T-helper 2 cell (primary cell): ENCODE measurements around the gene GOLGA7B.

Experiments used
- DNase-seq, 5 experiments: peaks; one replicate each; pipeline versions ENCODE4 v3.0.0 to v3.0.0-alpha.2; 2012 to 2022

Gene GOLGA7B

DNA sequence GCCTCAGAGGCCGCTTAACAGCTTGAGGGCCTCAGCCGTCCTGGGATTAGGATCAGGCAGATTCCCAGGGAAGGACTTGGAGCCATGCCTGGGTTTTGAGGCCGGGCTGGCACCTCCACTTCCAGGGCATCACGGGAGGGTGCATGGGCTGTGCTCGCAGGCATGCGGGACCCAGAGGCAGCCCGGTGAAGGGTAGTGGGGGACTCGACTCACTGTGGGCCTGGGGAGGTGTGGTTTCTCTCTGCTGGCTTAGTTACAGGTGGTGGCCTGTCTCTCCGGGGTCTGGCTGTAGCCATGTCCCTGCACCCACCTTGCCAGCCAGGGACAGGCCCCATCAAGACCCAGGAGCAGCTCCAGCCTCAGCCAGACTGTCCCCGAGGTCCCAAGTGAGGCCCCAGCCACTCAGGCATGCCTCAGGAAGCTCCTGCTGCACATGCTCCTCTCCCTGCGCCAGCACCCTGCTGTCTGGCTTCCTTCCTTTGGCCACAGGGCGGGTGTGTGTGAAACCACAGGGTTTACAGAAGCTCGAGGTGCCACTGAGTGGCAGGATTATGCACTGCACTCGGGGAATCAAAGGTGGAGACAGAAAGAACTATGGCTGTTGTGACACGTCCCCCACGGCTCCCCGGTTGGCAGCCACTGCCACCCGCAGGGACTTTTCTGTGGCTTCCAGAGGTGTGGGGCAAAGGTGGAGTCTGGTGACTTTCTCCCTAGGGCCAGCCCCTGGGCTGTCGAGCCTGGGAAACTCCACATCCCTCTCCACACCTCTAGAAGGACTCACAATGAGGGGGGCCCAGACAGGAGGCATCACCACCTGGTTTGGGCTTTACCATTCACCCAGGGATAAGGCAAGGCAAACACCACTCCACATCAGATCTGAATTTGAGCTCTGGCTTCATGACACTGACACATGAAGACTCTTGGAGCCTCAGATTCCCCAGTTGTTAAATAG lies 19.7 kb downstream of the GOLGA7B start:
- DNase-seq, result peak; percentile 33 to 92 (median 69)

DNA sequence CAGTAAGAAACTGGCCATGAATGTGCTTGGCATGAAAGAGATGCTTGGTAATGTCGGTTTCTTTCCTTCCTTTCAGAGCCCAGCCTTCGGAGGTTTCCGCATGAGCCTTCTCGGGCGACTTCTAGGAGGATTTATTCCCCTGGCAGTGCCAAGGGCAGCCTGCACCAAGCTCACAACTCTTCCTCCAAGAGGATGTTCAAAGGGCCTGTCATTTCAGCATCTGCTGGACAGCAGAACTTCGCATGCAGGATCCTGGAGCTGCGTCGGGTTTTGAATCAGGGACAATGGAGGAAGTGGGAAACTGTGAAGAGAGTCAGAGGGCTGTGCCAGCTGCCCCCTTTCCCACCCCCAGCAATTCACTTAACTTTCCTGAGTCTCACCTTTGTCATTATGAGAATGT lies 21.3 kb downstream of the GOLGA7B start:
- no peak for DNase-seq

DNA sequence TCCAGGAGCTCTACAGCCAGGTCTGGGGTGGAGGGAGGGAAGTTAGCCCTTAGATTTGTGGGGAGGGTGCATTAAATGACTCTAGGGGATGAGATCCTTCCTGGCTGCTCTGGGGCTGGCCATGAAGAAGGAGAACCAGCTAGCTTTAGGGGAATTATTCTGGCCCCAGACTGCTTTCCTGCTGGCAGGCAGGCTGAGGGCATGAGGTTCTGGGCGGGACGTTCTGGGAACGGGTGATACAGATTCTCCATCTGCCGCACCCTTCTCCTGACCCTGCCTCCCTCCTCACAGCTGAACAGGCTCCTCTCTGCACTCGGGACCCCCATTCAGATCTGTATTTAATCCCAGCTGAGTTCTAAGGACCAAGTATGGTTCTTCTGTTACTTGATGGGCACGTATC lies 23.9 kb downstream of the GOLGA7B start:
- DNase-seq, result no peak

DNA sequence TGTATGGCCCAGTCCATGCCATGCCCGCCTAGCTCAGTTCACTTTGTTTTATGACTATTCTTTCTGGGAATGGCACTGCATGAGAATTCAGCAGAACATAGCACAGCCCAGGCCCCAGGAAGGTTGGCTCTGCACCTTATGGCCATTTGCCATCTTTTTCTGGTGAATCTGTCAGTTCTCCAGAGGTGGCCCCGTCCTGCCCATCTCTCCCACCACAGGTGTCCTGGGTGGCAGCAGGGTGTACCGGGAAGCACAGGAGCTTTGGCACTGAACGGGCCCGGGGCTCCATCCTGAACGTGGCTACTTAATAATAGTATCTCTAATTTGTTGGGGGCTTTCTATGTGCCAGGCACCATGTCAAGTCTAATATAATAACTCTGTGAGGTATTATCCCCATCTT lies 24.7 kb downstream of the GOLGA7B start:
- no peak for DNase-seq

DNA sequence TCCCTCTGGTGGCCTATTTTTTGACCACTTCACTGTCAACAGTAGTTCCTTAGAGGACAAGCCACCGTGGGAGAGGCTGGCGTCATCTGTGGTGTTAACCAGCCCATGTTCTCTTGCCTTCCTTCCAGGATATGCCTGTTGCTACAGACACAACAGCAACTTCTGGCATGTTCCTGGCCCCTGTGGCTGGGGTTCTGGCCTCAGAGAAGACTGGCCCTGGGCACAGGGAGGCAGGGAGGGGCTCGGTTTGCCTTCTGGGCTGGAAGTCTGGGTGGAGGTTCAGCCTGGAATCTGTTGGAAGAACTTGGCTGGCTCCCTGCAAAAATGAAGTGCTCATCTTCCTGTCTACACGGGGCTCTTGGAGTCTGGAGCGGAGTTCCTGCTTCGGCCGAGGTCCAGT lies 25.7 kb downstream of the GOLGA7B start:
- no peak for DNase-seq

DNA sequence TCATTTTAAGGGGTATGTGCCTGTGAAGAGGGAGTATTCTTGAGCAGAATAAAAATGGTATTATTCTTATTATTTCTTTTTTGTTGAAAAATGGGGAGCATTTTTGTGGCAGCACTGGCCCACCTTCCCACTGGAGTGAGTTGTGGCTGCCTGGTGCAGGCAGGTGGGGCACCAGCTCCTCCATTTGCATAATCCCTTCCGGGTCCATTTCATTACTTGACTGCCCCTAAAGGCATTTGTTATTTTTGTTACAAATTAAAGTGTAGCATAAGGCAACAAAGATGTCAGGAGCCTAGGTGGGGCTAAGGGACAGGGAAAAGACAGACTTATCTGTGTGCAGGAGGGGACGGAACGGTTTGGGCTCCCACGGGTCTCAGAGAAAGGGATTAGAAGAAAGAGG lies 26.8 kb downstream of the GOLGA7B start:
- DNase-seq, result no peak

DNA sequence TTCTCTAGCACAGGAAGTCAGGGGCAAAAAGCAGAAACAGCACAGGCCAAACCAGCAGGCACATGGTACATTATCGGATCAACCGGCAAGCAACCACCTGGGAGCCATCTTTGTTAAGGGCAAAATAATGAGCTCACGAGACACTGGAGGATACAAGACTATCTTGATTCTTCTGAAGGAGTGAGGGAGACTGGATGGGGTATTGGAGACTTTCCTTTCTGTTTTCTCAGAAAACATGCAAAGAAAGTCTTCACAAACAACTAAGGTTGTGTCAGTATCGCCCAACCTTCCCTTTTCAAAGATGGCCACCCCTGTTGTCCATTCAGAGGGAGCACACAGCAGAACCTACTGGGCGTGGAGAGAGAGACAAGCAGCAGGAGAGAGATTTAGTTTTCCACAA lies 29.6 kb downstream of the GOLGA7B start:
- DNase-seq, result no peak

DNA sequence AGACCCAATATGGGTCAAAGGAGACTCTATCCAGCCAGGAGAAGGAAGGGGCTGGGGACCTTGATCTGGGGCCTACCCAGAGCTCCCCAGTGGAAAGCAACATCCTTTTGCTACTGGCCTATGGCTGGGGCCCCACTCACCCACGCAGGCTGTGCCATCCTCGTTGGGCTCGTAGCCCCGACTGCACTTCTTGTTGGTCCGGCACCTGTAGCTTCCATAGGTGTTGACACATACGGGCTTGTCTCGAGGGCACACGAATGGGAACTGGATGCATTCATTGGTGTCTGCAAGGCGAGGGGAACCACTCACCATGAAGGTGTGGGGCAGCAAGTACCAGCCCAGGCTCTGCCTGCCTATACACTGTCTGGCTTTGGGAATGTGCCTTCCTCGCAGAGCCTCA lies 30.5 kb downstream of the GOLGA7B start:
- no peak for DNase-seq

DNA sequence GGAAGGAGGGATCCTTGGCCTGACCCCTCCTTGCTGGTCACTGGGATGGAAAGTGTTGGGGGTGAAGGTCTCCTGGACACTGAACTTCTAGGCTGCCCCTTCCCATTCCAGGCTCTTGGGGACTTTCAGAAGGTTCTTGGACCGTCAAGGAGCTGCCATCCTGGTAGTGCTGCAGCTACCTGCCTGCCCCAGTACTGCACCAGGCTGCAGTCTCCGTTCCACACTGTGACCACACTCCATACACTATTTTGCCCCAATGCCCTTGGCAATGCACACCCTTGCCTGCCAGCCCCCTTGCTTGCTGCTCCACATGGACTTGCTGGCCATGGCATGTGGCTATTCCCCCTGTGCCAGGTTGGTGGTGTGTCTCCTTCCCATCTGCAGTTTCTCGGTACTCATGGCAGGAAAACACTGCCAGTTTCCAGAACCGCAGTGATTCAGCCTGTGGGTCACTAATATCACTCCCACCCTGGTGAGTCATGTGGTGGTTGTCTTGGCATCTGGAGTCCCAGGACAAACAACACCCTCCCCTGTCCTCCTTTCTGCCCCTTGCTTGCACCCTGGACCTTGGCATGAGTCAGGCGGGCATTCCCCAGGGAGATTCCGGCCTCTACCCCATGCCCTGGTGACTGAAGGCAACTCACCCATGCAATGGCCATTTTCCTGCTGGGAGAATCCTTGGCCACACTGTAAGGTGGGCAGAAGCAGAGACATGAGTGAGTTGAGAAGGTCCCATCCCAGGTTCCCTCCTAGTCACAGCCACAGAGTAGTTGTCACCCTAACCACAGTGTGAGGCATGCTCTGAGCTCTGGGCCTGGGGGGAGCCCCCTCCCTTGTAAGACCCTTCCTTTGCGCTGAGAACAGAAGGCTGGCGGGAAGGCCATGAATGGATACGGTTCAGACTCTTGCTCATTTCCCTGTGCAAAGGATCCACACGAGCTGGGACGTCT lies 32.8 kb downstream of the GOLGA7B start:
- DNase-seq, result no peak

DNA sequence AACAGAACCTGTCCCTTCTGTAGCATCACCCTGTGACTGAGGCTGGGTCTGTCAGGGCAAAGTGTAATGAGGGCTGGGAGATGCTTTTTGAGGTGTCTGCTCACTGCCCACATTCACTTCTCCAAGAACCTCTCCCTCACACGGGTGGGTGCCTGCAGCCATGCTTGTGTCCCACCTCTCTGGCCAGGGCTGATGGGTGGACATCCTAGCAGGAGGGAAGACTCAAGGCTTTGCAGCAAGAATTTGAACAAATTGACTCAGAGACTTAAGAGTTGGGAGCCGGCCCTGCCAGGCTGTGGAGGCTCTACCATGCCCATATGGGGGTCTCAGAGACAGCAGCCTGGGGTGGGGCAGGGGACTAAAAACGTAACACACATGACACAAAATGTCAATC lies 33.4 kb downstream of the GOLGA7B start:
- DNase-seq, result no peak

DNA sequence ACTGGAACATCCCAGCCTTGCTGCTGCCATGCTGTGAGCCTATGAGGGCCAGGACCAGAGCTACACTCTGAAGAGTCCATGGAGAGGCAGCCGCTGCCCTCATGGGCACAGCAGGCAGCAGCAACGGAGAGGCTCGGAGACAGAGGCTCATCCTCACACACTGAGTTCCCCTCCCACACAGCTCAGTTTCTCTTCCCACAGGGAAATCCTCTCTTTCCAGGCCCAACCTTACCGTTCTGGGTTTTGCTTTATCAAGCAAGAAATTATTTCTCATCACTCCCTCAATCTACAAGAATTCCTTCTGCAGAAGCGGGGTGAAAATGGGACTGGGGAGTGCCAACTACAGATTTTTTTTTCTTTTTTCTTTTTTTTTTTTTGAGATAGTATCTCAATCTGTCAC lies 36.6 kb downstream of the GOLGA7B start:
- no peak for DNase-seq

DNA sequence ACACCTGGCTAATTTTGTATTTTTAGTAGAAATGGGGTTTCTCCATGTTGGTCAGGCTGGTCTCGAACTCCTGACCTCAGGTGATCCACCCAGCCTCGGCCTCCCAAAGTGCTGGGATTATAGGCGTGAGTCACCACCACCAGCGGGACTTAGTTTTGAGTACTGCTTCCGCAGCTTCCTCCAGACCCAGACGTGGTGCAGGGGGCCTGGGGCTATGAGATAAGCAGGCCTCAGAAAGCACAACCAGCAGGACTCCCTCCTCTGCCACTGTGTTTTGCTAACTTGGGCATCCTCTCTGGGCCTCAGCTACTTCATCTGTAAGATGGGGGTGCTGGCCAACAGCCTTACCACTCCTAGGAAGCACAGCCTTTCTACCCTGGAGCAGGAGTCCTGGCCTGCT lies 37.8 kb downstream of the GOLGA7B start:
- DNase-seq, result no peak

DNA sequence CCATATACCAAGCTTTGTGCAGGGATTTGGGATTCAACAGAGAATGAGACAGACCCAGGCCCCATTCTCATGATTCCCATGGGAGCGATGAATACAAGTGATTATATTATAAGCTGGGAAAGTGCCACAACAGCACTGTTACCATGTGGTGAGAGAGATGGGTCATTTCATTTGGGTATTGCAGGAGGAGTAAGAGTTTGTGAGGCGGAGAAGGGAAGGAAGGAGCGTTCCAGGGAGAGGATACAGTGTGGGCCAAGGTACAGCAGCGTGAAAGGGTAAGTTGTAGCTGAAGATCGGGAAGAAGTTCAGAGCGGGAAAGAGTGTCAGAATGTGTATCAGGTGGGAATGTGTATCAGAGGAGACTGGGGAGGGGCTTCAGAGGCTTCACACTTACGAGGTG lies 38.5 kb downstream of the GOLGA7B start:
- no peak for DNase-seq

DNA sequence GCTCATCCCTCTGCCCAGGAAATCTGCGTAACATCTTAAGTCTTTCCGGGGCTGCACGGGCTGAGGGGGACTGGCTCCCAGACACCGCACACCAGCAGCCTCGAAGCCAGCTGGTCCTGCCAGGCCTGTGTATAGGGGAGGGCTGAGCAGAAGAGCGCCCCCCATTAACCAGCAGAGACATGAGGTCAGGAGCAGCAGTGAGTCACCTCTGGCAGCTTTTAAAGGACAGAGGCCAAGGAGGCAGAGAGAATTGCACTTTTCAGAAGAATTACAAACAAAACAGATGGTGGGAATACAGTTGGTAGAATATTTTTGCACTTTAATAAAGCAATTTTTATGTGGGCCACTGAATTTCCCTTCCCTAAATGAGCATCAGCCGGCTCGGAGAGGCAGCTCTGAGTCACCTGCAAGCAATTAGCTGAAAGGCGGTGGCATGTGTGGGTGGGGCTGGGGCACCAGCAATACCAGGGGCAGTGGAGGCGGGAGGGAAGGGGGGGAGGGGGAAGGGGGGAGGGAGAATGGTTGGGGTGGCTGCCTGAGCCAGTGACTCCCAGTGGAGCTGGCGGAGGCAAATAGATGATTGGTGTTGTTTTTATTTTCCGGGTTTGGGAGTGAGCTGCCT lies 39.1 kb downstream of the GOLGA7B start:
- DNase-seq, result no peak

DNA sequence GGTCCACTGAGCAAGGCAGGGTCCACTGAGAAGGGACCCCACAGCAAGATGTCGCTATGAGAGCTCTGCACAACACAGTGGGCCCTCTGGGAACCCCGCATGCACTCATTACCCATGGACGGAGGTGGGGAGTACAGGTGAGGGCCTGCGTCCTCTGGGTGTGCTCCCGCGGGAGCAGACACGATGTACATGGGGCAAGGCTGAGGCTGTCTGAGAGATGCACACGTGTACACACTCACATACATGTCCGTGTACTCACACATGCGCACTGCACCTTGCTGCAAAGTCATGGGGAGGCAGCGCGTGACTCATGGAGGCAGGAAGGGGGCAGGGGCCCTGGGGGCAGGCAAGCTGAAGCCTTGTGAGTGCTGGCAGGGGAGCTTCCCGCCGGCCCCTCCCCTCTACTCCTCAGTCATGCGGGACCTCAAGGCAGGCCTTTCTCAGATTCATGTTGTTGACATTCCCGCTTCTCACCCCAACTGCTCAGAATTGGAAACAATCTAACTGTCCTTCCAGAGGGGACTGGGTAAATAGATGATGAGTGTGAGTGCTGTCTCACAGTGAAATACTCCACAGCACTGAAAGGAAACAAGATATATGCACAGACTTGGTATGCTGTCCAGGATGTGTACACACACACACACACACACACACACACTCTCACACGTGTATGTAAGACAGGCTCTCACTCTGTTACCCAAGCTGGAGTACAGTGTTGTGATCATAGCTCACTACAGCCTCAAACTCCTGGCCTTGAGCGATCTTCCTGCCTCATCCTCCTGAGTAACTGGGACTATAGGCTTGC lies 40.0 kb downstream of the GOLGA7B start:
- peak in 1 of 5 experiments; percentile 11 for DNase-seq

DNA sequence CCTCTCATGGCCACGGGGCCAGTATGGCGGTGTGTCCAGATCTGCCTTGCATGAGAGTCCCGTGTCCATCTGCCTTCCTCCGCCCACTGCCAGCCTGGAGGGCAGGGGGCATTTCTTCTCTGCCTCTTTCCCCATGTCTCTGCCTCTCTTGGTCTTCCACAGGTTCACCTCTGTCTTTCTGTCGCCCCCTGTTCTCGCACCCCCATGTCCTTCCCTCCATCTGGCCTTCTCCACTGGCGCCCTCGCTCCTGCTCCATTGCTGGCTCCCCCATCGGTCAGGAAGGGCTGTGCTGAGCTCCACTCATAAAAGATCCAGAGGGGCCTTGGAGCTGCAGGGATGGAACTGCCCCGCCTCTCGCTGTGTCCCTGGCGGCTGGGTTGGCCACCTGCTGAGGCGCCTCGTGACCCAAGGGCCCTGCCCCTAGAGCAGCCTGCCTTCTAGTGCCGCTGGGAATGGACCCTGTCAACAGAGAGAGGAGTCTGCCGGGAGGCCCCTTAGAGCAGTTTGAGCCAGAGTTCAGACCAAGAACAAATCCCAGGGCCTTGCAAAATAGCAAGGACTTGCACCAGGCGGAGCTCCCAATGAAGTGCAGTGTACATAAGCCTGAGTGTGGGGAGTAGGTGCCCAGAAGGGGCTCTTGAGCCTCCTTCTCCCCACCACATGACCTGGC lies 42.0 kb downstream of the GOLGA7B start:
- no peak for DNase-seq

DNA sequence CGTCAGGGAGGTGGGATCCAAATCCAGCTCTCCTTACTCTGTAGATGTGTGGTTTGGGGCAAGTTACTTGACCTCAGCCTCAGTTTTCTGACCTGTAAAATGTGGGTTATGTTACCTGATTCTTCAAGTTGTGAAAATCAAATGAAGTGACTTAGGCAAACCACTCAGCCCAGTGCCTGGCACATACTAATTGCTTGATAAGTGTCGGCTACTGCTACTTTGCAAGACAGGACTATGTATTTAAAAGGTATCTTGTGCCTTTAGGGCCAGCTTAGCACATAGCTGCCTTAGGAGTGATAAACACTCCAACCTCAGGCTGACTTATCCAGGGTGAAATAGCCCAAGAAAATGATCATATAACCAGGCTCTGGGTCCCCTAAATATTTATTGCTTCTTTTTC lies 42.9 kb downstream of the GOLGA7B start:
- no peak for DNase-seq

DNA sequence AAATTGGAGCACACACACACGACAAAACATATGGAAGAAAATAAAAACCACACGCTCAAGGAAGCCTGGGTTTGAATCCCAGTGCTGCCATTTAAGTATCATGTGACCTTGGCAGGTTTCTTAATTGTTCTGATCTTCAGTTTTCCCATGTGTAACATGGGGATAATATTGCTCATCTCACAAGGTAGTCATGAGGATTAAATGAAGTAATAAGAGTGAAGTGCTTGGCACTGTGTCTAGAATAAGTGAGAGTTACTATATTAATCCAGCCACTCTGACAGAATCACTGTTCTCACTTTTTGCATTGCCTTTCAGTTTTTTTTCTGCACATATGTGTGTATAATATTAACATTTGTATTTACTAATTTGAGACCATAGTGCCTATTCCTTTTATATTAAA lies 43.3 kb downstream of the GOLGA7B start:
- DNase-seq, result no peak

DNA sequence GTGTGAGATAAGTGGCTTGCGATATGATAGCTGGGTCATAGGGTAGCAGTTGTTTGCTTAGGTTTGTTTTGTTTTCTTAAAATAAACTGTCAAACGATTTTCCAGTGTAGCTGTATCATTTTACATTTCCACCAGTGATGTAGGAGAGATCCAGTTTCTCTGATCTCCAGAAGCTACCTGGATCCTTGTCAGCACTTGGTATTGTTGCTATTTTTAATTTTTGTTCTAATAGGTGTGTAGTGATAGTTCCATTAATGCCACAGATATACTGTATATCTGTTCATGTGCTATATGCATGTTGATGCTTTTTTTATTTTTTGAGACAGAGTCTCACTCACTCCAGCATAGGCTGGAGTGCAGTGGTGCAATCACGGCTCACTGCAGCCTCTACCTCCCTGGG lies 44.4 kb downstream of the GOLGA7B start:
- DNase-seq, result no peak

DNA sequence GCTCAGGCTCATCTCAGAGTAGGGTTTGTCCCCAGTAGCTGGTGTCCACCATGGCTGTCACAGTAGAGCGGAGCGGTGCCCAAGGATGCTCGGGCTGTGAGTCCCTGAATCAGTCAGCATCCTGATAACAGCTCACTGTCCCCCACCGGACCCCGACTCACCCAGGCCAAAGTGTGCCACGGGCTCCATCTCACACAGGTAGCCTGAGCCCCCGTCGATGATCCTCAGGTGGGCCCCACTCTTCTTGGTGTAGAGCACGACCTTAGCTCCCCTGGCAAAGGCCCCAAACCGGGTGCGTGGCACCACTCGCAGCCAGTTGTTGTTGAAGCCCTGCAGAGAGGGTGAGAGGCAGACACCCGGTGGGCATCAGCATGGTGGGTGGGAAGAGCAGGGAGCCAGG lies 45.4 kb downstream of the GOLGA7B start:
- DNase-seq, result no peak

DNA sequence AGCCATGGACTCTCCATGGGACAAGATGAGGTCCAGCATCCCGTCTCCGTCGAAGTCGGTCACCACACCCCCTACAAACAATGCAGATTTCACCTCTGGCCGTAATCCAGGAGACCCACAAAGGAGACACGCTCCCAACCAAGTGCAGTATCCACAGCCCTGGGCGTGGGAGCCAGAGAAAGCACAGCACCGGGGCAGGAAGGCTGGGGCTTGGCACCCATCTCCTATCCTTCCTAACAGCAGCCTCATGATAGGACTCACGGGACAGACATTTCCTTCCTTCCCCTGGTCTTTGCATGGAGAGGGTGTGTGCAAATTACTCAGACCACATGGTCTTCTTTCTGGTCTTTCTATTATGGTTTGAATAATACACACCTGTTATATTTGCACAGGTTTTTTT lies 46.3 kb downstream of the GOLGA7B start:
- DNase-seq, result no peak
